HCT116 (cell line): ENCODE results near the gene CAMK2D. TPM values are rescaled to one million over a fixed set of nuclear protein-coding genes. Genes with fewer than 3 reads are reported as not detected.

ENCODE experiments used
- ATAC-seq: fragments of 200-7000 bp; cut with Tn5 transposase; 2 replicates; pipeline ENCODE4 v1.9.1; 2020; ENCODE audit warnings: mild to moderate bottlenecking, moderate library complexity
- BruUV-seq: library from RNA; stranded (reverse); fragments of 400-500 nt; replicated peaks from 2 replicates; lab custom pipeline; 2021; lab: Mats Ljungman, UMichigan
- CTCF ChIA-PET: fragments of 300-600 bp; sonication (Branson Sonifier 250); formaldehyde crosslinking; loops from one replicate; lab custom pipeline; 2021; ENCODE audit warnings: antibody characterized with exemption; lab: Charles Lee
- POLR2A ChIA-PET: fragments of 300-600, 350-600 bp; sonication (Branson Sonifier 250); formaldehyde crosslinking; loops from one replicate; lab custom pipeline; 2021; ENCODE audit warnings: antibody characterized with exemption; lab: Charles Lee
- RAD21 ChIA-PET, 2 experiments: fragments of 300-600 bp; sonication (Branson Sonifier 250); formaldehyde crosslinking; loops; one replicate each; lab custom pipeline; 2023; ENCODE audit warnings: low total read pairs in 2 of 2; ENCODE audit not compliant: uncharacterized antibody in 2 of 2, unreplicated experiment in 2 of 2, low non-redundant PET in 1 of 2; lab: Charles Lee
- DNase-seq: peaks from one replicate; pipeline ENCODE4 v3.0.0-alpha.2; 2010; ENCODE audit warnings: low read depth, low spot score
- H2AFZ ChIP-seq: fragments of 200-600 bp; shearing (Covaris generic), sonication (generic); 2 replicates; pipeline ENCODE4 v1.6.1; 2017; ENCODE audit warnings: low read depth, mixed run types, mixed read lengths, antibody characterized with exemption, low read length; ENCODE audit not compliant: poor library complexity, severe bottlenecking
- H3K27ac ChIP-seq: 2 replicates; pipeline ENCODE4 v1.5.1; 2012; ENCODE audit warnings: low read depth, low read length
- H3K27me3 ChIP-seq: fragments of 200-600 bp; sonication (generic); 2 replicates; pipeline ENCODE4 v1.6.1; 2016; ENCODE audit warnings: mixed run types, low read length, mixed read lengths; ENCODE audit not compliant: insufficient read depth
- H3K36me3 ChIP-seq, 2 experiments: fragments of 200-500 bp in 1 of 2; fragments of 200-600 bp in 1 of 2; sonication (Bioruptor generic) in 1 of 2; sonication (generic) in 1 of 2; 2 replicates each; pipeline versions ENCODE4 v1.5.1 to v1.6.1; 2014 to 2016; ENCODE audit warnings: low read length in 2 of 2, inconsistent platforms in 1 of 2, mixed read lengths in 1 of 2, mixed run types in 1 of 2; ENCODE audit not compliant: insufficient read depth in 2 of 2, control insufficient read depth in 1 of 2
- H3K4me1 ChIP-seq, 2 experiments: fragments of 200-600 bp in 1 of 2; sonication (generic) in 1 of 2; 2 replicates each; pipeline versions ENCODE4 v1.5.1 to v1.6.1; 2012 to 2017; ENCODE audit warnings: low read length in 2 of 2, inconsistent platforms in 1 of 2, mild to moderate bottlenecking in 1 of 2, mixed read lengths in 1 of 2, mixed run types in 1 of 2, moderate library complexity in 1 of 2; ENCODE audit not compliant: insufficient read depth in 2 of 2, control insufficient read depth in 1 of 2
- H3K4me2 ChIP-seq: fragments of 200-600 bp; sonication (generic); 2 replicates; pipeline ENCODE4 v1.6.1; 2017; ENCODE audit warnings: mixed run types, low read length, mixed read lengths
- H3K4me3 ChIP-seq, 2 experiments: fragments of 200-600 bp in 1 of 2; sonication (generic) in 1 of 2; replicated peaks in 1 of 2; 2 replicates each; pipeline ENCODE4 v1.5.1; 2011 to 2016; ENCODE audit warnings: low read length in 2 of 2, control low read depth in 1 of 2, low read depth in 1 of 2, mild to moderate bottlenecking in 1 of 2, mixed read lengths in 1 of 2, mixed run types in 1 of 2
- H3K79me2 ChIP-seq: fragments of 200-600 bp; sonication (generic); 2 replicates; pipeline ENCODE4 v1.6.1; 2017; ENCODE audit warnings: mild to moderate bottlenecking, mixed run types, low read length, moderate library complexity, mixed read lengths; ENCODE audit not compliant: insufficient read depth
- H3K9ac ChIP-seq: fragments of 200-600 bp; sonication (generic); 2 replicates; pipeline ENCODE4 v1.6.1; 2016; ENCODE audit warnings: low read length, mixed read lengths
- H3K9me2 ChIP-seq: fragments of 200-600 bp; sonication (generic), shearing (Covaris generic); 2 replicates; pipeline ENCODE4 v1.6.1; 2017; ENCODE audit warnings: mixed run types, mild to moderate bottlenecking, moderate library complexity; ENCODE audit not compliant: insufficient read depth
- H3K9me3 ChIP-seq, 2 experiments: fragments of 200-500 bp in 1 of 2; fragments of 200-600 bp in 1 of 2; sonication (Bioruptor generic) in 1 of 2; sonication (generic) in 1 of 2; 2 replicates each; pipeline ENCODE4 v1.6.1; 2014 to 2017; ENCODE audit warnings: low read length in 2 of 2, mixed read lengths in 2 of 2, inconsistent platforms in 1 of 2, low read depth in 1 of 2, mild to moderate bottlenecking in 1 of 2, mixed run types in 1 of 2, moderate library complexity in 1 of 2; ENCODE audit not compliant: control insufficient read depth in 1 of 2, insufficient read depth in 1 of 2
- H4K20me1 ChIP-seq: fragments of 200-600 bp; sonication (generic), shearing (Covaris generic); 2 replicates; pipeline ENCODE4 v1.6.1; 2017; ENCODE audit warnings: mixed run types, mild to moderate bottlenecking, moderate library complexity; ENCODE audit not compliant: insufficient read depth
- CTCF ChIP-seq, 3 experiments: fragments of 200-600 bp in 1 of 3; sonication (generic) in 1 of 3; IDR thresholded peaks in 2 of 3; conservative IDR thresholded peaks in 1 of 3; 2 replicates each; pipeline ENCODE4 v1.5.1; 2012 to 2017; ENCODE audit warnings: low read depth in 2 of 3, low read length in 2 of 3, antibody characterized with exemption in 1 of 3, borderline replicate concordance in 1 of 3, control low read depth in 1 of 3, mild to moderate bottlenecking in 1 of 3, mixed read lengths in 1 of 3, mixed run types in 1 of 3, moderate library complexity in 1 of 3; ENCODE audit not compliant: insufficient read depth in 1 of 3
- EGR1 ChIP-seq: IDR thresholded peaks from 2 replicates; pipeline ENCODE4 v1.6.1; 2012; ENCODE audit warnings: low read depth
- ELF1 ChIP-seq: IDR thresholded peaks from 2 replicates; pipeline ENCODE4 v1.6.1; 2012; ENCODE audit warnings: low read depth, borderline replicate concordance
- FOSL1 ChIP-seq: IDR thresholded peaks from 2 replicates; pipeline ENCODE4 v1.6.1; 2012; ENCODE audit warnings: low read depth
- JUND ChIP-seq: IDR thresholded peaks from 2 replicates; pipeline ENCODE4 v1.6.1; 2012
- POLR2A ChIP-seq: IDR thresholded peaks from 2 replicates; pipeline ENCODE4 v1.7.0; 2011; ENCODE audit warnings: borderline replicate concordance; ENCODE audit not compliant: insufficient read depth, insufficient read length; ENCODE audit errors: extremely low read depth
- POLR2AphosphoS5 ChIP-seq: IDR thresholded peaks from 2 replicates; pipeline ENCODE4 v1.6.1; 2011; ENCODE audit warnings: mild to moderate bottlenecking, low read depth, low read length, moderate library complexity
- SIN3A ChIP-seq: IDR thresholded peaks from 2 replicates; pipeline ENCODE4 v1.6.1; 2012; ENCODE audit warnings: low read depth
- SRF ChIP-seq: IDR thresholded peaks from 2 replicates; pipeline ENCODE4 v1.6.1; 2012; ENCODE audit warnings: low read depth
- TCF7L2 ChIP-seq: IDR thresholded peaks from 2 replicates; pipeline ENCODE4 v1.7.0; 2011; ENCODE audit warnings: borderline replicate concordance, inconsistent platforms; ENCODE audit not compliant: insufficient read depth, insufficient read length; ENCODE audit errors: extremely low read depth
- YY1 ChIP-seq: IDR thresholded peaks from 2 replicates; pipeline ENCODE4 v1.6.1; 2011; ENCODE audit warnings: low read length, low read depth, moderate library complexity, mild to moderate bottlenecking; ENCODE audit not compliant: insufficient replicate concordance; ENCODE audit errors: extremely low read depth
- ZFX ChIP-seq: fragments of 450-650 bp; IDR thresholded peaks from 2 replicates; pipeline ENCODE4 v1.6.1; 2017
- ZNF274 ChIP-seq: fragments of 200-500 bp; sonication (Bioruptor generic); IDR thresholded peaks from 2 replicates; pipeline ENCODE4 v1.6.1; 2014; ENCODE audit warnings: mild to moderate bottlenecking, low read depth, low read length, inconsistent platforms
- intact Hi-C: fragments of 100-400 bp; cut with micrococcal nuclease; formaldehyde crosslinking; loops from 2 replicates; pipeline ENCODE4 v1.10.0; 2022
- total RNA-seq: library from RNA; stranded (reverse); gene quantifications from one replicate; pipeline ENCODE4 v1.2.1, GENCODE V29; 2021; ENCODE audit not compliant: unreplicated experiment
- TF ChIP-seq, protein P1 (sequence below): IDR thresholded peaks from 2 replicates; pipeline ENCODE4 v1.6.1; 2012; ENCODE audit warnings: low read depth
- TF ChIP-seq, protein P2 (sequence below): IDR thresholded peaks from 2 replicates; pipeline ENCODE4 v1.6.1; 2011; ENCODE audit warnings: mild to moderate bottlenecking, low read length, moderate library complexity; ENCODE audit not compliant: insufficient replicate concordance; ENCODE audit errors: extremely low read depth

CAMK2D gene
- total RNA-seq, 1 experiment from 2014 or later, result 67.0 TPM

DNA sequence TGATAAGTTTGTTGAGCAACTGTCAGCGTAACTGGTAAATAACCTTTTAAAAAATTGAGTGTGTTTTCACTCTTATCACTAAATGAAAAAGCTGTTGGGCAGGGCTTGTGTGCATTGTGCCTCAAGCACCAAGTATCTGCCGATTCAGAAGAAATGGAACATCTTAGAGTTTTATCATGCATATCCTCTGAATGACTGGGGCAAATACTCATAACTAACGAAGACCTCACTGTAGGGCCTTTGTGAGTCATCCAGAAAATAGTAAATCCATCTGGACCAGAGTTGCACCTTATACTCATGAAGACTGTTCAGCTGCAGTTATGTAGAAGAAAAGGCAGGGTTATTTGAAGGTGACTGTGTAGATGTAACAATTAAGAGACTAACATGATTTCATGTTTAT is 222.1 kb downstream of the CAMK2D start (continued):
- TF ChIP-seq TCF7L2, result no peak
- TF ChIP-seq YY1, result no peak
- no peak for TF ChIP-seq POLR2A
- no peak for TF ChIP-seq CTCF (IDR thresholded peaks at IDR 0.05 in 2 of 3, conservative IDR thresholded peaks at IDR 0.05 in 1 of 3; ENCODE audit: borderline replicate concordance in 1 of 3, insufficient read depth in 1 of 3, low read depth in 2 of 3, low read length in 2 of 3)
- TF ChIP-seq, protein P1, sequence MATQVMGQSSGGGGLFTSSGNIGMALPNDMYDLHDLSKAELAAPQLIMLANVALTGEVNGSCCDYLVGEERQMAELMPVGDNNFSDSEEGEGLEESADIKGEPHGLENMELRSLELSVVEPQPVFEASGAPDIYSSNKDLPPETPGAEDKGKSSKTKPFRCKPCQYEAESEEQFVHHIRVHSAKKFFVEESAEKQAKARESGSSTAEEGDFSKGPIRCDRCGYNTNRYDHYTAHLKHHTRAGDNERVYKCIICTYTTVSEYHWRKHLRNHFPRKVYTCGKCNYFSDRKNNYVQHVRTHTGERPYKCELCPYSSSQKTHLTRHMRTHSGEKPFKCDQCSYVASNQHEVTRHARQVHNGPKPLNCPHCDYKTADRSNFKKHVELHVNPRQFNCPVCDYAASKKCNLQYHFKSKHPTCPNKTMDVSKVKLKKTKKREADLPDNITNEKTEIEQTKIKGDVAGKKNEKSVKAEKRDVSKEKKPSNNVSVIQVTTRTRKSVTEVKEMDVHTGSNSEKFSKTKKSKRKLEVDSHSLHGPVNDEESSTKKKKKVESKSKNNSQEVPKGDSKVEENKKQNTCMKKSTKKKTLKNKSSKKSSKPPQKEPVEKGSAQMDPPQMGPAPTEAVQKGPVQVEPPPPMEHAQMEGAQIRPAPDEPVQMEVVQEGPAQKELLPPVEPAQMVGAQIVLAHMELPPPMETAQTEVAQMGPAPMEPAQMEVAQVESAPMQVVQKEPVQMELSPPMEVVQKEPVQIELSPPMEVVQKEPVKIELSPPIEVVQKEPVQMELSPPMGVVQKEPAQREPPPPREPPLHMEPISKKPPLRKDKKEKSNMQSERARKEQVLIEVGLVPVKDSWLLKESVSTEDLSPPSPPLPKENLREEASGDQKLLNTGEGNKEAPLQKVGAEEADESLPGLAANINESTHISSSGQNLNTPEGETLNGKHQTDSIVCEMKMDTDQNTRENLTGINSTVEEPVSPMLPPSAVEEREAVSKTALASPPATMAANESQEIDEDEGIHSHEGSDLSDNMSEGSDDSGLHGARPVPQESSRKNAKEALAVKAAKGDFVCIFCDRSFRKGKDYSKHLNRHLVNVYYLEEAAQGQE, result no peak
- peak; percentile 55 for TF ChIP-seq FOSL1
- no peak for TF ChIP-seq ELF1
- peak; percentile 62 for TF ChIP-seq JUND

DNA sequence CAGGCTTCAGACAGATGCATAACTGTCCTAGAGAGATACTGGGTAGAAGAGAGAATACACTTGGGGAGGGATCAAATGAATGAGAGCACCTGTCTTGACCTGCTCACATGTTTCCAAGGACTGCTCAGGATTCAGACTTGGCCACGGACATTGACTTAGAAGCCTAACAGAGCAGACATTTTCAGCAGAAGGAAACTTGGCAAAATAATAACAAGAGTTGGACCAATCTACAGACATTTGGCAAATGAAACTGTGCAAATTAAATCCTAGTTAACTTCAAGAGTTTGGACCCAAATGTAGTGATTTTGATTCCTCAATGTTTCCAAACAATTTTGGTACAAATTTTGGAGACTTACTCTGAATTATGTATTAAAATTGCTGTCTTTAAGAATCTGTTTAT is 223.9 kb downstream of the CAMK2D start:
- H3K4me3 ChIP-seq, result no peak overlapping the region
- H3K36me3 ChIP-seq, result no peaks in the 10 kb centered on the region
- H3K9me3 ChIP-seq, result no peaks in the 10 kb centered on the region
- no peak for DNase-seq
- H3K27ac ChIP-seq, result no peak overlapping the region
- H3K27me3 ChIP-seq, result no peaks in the 10 kb centered on the region
- intact Hi-C loops, result no loop called here
- H4K20me1 ChIP-seq, result no peaks in the 10 kb centered on the region
- no peak overlapping the region for H2AFZ ChIP-seq
- RAD21 ChIA-PET, result no interaction called here
- CTCF ChIA-PET, result interaction anchor here (1.0 kb wide), 1 partner anchor 10 kb away, joined by 4 read pairs; no protein-coding TSS in a partner anchor
- ATAC-seq, result no peak
- H3K4me1 ChIP-seq, result peaks cover 2 to 23% of the 10 kb centered on the region in 2 experiments; a peak in 2 of 4 replicates
- H3K4me2 ChIP-seq, result no peak overlapping the region
- H3K9me2 ChIP-seq, result no peaks in the 10 kb centered on the region
- no peaks in the 10 kb centered on the region for H3K79me2 ChIP-seq
- POLR2A ChIA-PET, result no interaction called here
- no peak overlapping the region for H3K9ac ChIP-seq
- no TSS peak for BruUV-seq
- TF ChIP-seq ELF1 (no peak), ZFX (no peak), SIN3A (no peak), ZNF274 (no peak), SRF (no peak), EGR1 (no peak), POLR2A (no peak), TCF7L2 (no peak), POLR2AphosphoS5 (no peak)
- TF ChIP-seq, protein P2, sequence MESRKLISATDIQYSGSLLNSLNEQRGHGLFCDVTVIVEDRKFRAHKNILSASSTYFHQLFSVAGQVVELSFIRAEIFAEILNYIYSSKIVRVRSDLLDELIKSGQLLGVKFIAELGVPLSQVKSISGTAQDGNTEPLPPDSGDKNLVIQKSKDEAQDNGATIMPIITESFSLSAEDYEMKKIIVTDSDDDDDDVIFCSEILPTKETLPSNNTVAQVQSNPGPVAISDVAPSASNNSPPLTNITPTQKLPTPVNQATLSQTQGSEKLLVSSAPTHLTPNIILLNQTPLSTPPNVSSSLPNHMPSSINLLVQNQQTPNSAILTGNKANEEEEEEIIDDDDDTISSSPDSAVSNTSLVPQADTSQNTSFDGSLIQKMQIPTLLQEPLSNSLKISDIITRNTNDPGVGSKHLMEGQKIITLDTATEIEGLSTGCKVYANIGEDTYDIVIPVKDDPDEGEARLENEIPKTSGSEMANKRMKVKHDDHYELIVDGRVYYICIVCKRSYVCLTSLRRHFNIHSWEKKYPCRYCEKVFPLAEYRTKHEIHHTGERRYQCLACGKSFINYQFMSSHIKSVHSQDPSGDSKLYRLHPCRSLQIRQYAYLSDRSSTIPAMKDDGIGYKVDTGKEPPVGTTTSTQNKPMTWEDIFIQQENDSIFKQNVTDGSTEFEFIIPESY, result no peak
